ENCODE data around the gene FTCD.
"Not testable (repeated sequence)": the region's sequence is repeated elsewhere in the genome, so short reads cannot be mapped to it uniquely, and the experiment has no call there.

The FTCD gene

DNA sequence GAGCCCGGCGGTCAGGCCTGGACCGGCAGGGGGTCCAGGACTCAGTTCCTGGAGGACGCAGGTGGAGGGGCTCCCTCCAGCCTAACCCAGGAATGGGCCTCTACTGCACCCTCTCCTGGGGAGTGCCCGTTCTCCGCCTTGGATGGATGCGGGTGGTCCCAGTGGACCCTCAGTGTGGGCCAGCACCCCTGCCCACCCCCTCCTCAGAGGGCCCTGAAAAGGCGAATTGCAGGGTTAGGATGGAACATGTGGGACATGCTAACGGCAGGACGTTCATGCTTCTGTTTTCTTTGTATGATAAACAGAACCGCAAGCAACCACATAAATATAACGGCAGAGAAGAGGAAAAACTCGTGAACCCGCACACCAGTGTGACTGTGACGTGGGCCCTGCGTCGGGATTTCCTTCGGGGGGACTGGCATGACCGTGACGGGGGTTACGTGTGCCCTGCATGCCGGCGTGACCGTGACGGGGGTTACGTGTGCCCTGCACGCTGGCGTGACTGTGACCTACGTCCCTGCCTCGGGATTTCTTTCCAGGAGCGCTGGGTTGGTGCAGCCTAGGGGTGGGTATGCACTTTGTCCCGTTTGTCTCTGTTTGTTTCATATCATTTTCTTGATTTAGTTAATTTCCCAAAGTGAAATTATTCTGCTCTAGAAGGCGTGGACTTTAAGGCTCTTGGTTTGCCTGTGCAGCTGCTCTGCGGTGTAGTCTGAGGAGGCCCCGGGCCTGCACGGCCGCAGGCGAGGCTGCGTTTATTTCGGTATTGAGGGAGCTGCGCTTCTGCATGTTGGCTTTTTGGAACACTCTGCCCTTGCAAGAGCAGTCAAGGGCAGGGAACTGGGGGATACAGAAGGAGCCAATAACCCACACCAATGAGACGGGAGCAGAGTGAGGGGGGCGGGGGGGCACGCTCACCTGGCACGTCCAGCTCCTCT is 3.1 kb downstream of the FTCD start:
- no peak for DNase-seq

DNA sequence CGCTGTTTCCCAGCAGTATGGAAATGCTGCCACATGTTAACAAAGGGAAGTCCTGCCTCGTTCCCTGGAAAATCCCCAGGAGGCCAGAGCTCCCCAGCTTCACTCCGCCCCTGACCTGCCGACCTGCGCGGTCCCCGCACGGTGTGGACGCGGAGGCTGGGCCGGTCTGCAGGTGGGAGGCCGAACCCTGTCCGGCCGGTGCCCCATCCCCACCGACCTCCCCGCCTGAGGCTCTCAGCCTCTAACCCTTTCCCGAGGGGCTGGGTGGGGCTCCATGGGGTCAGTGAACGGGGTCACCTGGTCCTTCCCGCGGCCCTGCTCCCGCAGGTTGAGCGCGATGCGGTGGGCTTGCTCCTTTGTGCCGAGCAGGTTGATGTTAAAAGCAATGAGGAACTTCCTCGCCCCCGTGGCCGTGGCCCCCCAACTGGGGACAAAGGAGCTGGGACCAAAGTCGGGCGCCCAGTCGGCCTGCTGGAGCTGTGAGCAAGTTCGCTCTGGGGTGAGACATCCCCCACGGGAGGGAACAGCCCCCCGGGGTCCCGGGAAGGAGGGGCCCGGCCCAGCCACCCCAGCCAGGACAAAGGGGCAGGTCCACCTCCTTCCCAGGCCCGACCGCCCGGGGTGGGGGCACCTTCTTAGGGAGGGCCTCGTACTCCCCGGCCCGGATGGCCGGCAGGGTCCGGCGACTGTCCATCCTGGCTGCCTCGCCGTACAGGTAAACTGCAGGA is 4.0 kb downstream of the FTCD start:
- DNase-seq: no peak

DNA sequence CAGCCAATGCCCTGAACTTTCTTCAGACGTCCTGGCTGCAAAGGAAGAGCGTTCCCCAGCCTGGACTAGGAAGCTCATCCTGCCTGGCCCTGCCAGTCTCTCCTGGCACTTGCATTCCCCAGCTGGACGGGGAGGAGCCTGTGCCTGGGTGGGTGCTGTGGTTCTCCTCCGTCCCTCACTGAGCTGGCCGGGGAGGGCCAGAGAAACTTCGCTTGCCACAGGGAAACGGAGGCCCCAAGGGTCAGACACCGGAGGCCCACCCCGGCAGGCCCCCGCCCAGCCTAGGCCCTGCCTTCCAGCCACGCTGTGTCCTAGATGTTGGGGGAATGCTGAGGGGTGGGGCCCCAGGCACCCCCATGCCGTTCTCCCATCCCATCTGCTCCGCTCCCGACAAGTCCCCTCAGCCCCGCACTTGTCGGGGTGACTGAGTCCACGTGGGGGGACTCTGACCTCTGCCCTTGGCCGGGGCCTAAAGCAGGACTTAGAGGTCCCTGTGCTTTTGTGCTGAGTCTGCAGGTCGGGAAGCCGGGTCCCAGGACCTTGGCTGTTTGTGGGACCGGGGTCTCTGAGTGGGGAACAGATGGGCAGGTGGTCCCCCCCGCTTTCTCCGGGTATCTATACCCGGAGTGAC is 4.8 kb downstream of the FTCD start:
- no peak for DNase-seq

DNA sequence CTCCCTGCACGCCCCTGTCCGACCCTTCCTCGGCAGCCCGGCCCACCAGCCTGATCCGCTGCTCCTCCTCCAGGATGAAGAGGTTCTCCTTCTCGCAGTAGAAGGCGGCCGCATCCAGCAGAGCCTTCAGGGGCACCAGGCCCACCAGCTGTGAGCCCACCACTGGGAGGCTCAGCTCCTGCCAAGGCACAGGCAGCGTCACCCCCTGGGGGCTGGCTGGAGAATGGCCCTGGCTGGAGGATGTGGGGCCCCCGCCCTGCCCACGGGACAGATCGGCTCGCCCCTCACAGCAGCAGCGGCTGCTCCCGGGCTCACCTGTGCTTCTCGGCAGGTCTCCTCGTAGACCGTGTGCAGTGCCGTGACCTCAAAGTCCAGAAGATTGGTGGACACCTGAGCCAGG is 5.3 kb downstream of the FTCD start:
- DNase-seq: no peak

DNA sequence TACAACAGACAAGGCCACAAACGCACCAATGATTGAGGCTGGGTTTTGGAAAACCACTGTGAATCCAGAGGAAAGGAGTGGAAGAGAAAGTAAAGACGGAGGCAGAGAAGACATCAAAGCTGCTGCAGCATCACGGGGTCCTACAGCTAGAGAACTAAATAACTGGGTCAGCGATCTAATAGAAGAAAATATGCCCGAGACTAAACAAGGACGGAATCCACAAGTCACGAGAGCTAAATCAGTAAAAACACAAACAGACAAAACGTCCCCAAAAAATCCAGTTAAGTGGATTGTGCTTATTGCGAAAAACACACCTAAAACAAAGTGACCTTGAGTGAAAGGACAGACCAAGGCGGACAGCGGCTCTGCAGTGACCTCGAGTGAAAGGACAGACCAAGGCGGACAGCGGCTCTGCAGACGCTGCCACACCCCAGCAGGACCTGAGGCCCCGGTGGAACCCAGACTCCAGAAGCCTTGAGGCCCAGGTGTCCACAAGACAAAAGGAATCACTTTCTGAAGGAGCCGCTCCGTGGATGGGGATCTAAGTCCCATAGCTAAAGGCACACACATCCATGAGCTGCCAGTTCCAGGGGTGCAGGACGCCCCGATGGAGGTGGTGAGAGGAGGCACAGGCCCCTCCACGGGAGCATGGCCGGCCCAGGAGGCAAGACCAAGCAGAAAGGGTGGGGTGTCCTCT is 6.0 kb downstream of the FTCD start:
- DNase-seq: no peak

DNA sequence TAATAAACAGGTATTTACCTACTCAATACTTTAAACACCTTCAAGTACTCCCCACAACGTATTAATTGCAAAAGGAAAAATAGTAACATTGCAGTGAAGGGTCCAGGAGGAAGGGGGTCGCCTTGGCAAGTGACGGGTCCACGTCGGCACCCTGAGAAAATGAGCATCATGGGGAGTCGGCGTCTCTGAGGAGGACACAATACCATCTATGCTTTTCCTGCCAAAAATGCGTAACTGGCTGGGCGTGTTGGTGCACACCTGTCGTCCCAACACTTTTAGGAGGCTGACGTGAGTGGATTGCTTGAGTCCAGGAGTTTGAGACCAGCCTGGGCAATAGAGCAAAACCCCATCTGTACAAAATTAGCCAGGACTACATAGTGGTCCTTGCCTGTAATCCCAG is 7.3 kb downstream of the FTCD start:
- no peak for DNase-seq

DNA sequence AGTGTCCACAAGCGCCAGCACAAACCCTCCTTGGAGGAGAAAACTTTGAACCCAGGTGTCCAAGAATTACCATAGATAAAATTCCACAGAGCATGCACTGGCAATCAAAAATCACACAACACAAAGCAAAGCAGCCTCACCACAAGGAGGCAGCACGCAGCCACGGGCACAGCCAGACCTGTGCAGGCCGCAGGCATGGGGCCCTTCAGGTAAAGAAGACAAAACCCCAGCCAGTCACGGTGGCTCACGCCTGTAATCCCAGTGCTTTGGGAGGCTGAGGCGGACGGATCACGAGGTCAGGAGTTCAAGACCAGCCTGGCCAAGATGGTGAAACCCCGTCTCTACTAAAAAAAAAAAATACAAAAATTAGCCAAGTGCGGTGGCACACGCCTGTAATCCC is 8.0 kb downstream of the FTCD start:
- DNase-seq: not testable (repeated sequence)

DNA sequence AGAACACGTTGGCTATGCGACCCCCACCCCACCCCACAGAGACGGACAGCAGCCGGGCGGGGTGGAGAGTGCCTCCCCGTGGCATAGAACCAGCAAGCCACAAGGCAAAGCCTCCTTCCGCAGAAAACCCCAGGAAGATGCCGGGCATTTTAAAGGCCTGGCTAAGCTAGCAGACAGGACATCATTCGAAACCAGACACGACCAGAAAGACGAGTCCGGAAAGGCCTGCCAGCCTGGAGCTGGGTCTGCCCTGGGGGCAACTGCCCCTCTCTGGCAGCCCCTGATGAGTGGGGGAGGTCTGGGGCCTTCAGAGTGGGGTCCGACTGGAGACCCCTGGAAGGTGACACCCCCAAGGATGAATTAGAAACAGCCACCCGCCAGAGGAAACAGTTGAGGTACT is 8.5 kb downstream of the FTCD start:
- DNase-seq: no peak

DNA sequence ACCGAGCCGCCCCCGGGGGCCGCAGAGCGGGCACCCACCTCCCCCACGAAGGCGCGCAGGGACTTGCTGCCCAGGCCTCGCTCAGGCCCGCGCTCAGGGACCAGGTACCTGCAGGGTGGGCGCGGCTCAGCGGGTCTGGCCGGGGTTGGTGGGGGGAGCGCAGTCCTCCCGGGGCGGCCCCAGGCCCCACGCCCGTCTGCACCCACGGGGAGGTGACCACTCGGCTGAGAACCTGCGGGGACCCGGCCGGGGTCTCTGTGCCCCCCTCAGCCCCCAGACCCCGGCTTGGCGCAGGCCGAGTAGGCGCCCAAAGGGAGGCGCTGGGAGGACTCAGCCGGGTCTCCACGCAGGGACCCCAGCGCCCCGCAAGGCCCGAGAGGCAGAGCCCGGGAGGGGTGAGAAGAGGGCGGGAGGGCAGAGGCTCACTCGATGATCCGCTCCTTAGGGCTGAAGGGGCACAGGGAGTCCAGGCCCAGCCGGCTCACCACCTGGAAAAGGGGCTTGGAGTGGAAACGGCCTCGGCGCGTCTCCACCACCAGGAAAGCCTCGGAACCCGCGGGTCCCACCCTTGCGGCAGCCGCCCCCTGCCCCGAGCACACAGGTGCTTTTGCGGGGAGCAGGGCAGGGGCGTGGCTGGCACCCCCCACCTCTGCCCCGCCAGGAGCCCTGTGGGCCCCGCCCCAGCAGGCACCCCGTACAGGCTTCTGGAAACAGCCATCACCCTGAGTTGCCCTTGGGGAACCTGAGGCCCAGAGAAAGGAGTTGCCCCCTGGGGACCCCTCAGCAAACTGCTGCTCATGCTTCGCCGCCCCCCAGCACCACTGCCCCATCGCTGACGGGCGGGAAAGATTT is 9.3 kb downstream of the FTCD start:
- DNase-seq: no peak

DNA sequence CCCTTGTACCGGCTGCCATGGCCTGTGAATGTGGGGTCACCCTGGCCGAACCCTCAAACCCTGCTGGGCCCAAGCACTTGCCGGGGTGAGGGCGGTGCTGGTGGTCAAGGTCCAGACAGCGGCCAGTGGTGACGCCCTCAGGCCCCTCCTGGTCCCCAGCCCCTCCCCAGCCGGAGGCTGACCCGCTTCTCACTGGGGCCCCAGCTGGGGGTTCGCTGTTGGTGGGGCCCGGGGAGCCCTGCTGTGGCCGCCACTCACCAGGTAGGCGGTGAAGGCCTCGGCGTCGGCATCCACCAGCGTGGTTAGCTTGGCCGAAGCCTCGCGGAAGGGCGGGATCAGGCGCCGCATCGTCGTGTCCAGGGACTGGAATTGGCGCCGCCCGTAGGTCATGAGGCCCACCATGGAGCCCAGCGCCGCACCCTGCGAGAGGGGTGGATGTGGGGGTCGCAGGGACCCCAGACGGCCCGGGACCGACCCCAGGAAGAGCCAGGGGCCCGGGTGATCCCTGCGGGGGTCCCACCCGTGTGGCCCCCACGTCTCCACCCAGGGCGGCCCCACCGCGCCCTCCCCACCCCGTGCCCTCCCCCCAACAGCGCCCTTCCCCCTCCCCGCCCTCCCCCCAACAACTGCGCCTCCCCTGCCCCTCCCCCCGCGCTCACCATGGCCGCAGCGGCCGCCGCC is 10.1 kb downstream of the FTCD start:
- no peak for DNase-seq

DNA sequence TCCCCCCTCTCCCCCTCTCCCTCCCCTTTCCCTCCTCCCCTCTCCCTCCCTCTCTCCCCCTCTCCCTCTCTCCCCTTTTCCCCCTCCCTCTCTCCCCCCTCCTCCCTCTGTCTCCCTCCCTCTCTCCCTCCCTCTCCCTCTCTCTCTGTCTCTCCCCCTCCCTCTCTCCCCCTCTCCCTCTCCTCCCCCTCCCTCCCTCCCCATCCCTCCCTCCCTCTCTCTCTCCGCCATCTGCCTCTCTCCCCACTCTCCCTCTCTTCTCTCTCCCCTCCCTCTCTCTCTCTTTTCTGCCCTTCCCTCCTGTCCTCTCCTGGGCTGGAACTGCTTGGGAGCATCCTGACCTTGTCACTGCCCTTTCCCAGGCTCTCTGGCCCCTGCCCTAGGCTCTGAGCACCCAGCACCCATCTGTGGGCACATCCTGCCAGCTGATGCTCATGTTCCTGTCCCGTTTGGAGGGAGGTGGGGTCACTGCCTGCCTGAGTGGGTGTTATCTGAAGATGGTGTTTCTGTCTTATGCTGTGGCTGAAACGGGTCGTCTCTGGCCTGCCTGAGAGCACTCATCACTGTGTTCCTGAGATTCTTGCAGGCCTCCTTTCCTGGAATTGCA is 10.8 kb downstream of the FTCD start:
- no peak for DNase-seq

DNA sequence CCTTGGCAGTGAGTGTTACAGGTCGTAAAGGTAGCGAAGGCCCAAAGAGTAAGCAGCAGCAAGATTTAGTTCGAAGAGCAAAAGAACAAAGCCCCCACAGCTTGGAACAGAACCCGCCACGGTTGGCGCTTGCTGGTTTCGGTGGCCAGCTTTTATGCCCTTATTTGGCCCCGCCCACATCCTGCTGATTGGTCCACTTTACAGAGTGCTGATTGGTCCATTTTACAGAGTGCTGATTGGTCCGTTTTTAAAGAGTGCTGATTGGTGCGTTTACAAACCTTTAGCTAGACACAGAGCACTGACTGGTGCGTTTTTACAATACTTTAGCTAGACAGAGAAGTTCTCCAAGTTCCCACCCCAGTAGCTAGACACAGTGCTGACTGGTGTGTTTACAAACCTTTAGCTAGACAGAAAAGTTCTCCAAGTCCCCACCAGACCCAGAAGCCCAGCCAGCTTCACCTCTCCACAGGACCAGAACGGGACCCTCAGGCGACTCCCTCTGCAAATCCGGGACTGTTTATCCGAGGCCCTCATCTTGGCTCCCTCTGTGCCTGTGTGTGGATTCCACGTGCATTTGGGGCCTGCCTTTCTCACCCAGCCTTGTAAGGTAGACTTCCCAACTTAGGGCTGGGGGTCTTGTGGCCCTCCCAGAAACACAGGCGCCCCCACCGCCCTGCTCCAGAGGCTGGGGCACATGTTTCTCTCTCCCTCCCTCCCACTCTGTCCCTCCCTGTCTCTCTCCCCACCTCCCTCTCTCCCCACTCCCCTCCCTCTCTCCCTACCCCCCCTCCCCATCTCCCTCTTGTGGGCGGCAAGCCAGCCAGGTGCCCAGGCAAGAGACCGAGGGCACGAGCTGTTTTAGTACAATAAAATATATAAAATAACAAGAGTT is 12.6 kb downstream of the FTCD start:
- DNase-seq: no peak

DNA sequence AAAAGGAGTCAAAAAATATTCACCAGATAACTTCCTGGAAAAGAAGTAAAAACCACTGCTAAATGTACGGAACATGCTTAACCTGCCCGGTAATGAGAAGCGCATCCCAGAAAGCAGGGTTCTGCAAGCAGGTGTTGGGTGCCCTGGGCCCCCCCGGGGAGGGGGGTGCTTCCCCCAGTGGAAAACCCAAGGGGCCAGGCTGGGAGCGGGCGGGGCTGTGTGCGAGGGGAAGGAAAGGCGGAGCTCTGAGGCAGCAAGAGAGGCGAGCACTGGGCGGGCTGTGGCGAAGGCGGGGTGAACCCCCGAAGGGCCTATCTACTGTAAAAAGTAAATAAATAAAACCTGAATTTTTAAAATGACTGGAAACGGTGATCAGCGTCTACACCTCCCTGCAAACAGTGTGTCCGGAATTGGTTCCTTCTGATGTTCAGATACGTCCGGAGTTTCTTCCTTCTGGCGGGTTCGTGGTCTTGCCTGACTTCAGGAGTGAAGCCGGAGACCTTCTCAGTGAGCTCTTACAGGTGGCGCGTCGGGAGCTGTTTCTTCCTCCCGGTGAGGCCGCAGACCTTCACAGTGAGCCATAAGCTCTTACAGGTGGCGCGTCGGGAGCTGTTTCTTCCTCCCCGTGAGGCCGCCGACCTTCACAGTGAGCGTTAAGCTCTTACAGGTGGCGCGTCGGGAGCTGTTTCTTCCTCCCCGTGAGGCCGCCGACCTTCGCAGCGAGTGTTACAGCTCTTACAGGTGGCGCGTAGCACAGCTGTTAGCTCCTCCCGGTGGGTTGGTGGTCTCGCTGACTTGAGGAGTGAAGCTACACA is 13.4 kb downstream of the FTCD start:
- DNase-seq: no peak

DNA sequence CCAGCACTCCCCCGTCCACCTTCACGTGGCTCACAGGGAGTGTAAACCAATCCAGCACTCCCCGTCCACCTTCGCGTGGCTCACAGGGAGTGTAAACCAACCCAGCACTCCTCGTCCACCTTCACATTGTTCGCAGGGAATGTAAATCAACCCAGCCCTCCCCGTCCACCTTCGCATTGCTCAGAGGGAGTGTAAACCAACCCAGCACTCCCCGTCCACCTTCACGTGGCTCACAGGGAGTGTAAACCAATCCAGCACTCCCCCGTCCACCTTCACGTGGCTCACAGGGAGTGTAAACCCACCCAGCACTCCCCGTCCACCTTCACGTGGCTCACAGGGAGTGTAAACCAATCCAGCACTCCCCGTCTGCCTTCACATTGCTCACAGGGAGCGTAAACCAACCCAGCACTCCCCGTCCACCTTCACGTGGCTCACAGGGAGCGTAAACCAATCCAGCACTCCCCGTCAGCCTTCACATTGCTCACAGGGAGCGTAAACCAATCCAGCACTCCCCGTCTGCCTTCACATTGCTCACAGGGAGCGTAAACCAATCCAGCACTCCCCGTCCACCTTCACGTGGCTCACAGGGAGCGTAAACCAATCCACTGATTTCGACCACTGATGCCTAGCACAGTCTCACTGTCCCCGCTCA is 14.9 kb downstream of the FTCD start:
- not testable (repeated sequence) for DNase-seq

DNA sequence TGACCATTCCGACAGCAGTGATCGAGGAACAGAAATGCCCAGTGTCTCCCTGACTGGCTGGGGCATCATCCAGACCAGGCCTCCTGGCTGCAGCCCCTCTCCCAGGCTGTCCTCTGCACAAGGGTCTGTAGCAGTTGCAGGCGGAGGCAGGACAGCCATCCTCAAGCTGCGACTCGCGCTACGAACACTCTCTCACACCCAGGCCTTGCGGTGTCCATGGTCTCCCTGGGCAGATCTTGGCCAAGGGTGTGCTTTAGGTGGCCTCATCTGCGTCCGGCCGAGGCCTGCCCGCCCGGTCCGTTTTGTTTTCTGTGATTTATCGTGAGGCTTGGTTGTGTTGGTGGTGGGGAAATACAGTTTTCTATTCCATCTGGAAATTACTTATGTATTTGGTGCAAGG is 15.7 kb downstream of the FTCD start:
- no peak for DNase-seq

DNA sequence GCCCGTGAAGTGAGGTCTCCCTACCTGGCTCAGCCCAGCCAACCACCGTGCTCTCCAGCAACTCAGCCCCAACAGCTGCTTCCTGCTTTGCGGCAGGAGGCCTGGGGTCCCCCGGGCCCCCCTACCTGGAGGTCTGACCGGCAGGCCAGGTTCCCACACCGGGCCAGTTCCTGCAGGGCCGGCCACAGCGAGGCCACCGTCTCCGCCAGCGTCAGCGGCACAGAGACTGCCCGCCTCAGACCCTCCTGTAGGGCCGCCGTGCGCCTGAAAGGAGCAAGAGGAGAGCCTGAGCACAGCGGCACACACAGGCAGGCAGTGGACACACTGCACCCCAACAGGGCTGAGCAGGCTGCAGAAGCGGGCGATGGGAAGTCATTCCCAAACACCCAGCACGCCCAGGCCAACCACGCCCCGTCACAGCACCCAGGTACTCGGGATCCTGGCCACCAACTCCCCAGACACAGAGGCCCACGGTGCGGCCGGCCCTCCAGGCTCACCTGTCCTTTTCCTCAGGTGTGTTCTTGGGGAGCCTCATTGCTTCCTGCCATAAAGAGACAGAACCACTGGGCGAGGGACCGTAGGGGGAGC is 16.9 kb downstream of the FTCD start:
- no peak for DNase-seq

DNA sequence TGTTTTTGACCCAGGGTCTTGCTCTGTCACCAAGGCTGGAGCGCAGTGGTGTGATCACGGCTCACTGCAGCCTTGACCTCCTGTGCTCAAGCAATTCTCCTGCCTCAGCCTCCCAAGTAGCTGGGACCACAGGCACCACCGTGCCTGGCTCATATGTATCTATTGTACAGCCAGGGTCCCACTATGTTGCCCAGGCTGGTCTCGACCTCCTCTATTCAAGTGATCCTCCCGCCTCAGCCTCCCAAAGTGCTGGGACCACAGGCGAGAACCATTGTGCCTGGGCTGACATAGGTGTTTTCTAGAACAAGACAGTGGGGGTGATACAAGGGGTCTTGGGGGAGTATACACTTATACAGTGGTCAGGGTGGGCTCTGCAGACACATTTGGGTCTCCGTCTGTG is 17.5 kb downstream of the FTCD start:
- no peak for DNase-seq

DNA sequence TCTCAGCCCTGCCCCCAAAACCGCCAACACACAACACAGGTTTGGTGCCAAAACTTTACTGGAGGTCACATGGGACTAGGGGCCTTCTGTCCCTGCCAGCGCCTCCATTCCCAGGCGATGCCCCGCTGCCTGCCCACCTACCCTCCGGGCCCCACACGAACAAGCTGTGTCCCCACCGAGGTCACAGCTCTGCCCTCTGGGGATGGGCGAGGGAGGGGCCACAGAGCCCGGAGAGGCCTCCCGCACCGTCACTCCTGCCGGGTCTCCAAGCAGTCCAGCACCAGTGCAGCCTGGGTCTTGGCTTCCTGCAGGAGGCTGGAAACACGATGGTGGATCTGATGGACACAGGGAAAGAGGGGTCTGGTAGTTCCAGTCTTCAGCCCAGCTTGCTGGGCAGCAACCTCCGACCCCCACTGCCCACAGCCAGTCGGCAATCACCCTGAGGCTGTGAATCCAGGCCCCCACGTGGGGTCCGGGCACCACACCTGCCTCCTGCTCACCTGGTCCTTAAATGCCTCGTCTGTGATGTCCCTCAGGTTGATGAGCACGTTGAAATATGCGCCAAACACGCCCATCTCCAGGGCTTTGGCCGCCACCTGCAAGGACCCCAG is 18.5 kb downstream of the FTCD start:
- no peak for DNase-seq
